ENCODE measurements around the gene SGCE.
"Not testable (repeated sequence)": the region's sequence is repeated elsewhere in the genome, so short reads cannot be mapped to it uniquely, and the experiment has no call there.

SGCE gene

DNA sequence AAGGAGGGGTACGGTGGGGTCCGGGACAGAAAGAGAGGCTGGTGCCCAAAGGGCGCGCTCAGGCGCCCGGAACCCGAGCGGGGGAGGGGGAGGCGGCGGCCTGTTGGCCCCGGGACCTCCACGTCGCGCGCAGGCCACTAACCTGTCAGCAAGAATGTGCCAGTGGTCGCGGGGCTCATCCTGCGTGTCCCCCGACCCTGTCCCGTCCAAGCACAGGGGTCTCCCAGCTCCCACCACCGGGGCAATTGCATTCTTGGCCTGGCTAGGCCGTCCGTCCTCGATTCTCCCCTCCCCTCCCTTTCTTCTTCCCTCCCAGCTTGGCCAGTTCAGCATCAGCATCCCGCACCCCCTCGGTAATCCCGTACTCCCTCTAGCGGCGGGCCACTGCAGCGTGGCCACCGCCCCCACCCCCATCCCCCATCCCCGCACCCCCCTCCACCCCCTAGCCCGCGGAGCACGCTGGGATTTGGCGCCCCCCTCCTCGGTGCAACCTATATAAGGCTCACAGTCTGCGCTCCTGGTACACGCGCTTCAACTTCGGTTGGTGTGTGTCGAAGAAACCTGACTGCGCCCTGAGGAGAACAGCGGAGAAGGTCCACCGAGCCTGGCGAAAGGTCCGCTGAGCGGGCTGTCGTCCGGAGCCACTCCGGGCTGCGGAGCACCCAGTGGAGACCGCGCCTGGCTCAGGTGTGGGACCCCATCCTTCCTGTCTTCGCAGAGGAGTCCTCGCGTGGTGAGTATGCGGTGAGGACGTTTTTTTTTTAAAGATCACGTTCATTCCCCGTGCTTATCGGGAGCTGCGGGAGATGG is at the start of gene SGCE:
Gene SGCE, minus strand, starts transcription at position 286 of the 810 bp plus-strand sequence. Its CDS starts 35 bp downstream, at position 251.
- DNase-seq, result peak; percentile 66

DNA sequence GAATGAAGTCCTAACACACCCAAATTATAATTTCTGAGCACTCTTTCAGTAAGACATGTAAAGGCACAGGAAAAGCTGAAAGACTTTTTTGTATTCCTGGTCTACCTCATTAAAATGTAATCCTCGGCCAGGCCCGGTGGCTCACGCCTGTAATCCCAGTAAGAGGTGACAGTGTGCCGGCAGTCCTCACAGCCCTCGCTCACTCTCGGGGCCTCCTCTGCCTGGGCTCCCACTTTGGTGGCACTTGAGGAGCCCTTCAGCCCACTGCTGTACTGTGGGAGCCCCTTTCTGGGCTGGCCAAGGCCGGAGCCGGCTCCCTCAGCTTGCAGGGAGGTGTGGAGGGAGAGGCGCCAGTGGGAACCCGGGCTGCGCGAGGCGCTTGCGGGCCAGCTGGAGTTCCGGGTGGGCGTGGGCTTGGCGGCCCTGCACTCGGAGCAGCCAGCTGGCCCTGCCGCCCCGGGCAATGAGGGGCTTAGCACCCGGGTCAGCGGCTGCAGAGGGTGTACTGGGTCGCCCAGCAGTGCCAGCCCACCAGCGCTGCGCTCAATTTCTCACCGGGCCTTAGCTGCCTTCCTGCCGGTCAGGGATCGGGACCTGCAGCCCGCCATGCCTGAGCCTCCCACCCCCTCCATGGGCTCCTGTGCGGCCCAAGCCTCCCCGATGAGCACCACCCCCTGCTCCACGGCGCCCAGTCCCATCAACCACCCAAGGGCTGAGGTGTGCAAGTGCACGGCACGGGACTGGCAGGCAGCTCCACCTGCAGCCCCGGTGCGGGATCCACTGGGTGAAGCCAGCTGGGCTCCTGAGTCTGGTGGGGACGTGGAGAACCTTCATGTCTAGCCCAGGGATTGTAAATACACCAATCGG is 49.5 kb upstream of the SGCE start:
- DNase-seq, result not testable (repeated sequence)

DNA sequence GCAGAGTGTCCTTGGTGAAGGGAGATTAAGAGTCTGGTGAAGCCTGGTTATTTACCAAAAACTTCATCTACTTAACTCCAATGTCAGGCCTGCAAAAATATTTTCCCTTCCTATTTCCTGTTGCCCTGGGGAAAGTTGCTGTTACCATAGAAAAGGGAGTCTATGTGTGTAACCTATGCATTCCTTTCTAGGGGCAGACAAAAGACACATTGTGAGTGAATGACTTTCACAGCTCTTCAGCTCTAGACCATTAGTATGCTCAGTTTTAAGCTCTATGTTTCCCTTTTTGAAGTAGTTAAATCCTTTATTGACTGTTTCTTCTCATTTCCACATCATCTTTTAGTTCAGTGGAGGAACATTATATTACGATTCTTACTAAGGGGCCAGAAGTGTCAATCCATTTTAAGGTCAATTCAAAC is 45.6 kb upstream of the SGCE start:
- no peak for DNase-seq

DNA sequence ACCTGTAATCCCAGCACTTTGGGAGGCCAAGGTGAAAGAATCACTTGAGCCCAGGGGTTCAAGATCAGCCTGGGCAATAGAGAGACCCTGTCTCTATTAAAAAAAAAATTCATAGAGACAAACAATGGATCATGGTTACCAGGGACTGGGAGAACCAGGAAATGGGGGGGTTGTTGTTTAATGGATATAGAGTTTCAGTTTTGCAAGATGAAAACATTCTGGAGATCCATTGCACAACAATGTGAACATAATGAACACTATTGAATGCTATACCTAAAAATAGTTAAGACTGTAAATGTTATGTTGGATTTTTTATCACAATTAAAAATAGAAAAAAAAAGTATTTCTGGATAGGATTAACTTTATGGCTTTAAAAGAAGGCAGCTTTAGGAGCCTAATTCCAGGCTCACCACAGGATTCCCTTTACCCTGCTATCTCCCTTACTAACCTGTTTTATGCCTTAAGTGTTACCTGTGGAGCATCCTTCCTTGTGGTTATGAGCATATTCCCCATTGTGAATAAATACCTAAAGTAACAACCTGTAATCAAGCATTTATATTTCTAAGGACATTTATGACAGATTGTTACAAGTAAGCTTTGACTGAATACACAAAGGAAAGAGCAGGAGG is 45.1 kb upstream of the SGCE start:
- no peak for DNase-seq

DNA sequence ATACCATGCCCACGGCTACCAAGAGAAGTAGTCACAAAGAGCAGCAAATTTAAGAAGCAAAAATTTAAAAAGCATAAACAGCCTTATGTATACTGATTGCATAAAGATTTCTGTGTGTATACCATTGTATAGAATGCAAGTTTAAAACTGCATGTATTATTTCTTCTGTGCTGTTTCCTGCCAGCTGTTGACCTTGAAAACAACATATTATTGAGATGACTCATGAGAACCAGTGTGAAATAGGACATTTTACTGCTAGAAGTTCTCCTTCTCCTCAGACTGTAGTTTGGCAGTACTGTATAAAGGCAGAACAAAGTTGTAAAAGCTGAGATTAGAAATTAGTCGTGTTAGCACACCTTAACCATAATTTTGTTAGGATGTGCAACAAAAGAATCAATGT is 42.3 kb upstream of the SGCE start:
- DNase-seq, result no peak

GRCh38 chr7:94697035-94697974 is 41.4 kb upstream of the SGCE start:
- DNase-seq, result no peak

GRCh38 chr7:94687810-94688209 is 31.9 kb upstream of the SGCE start:
- no peak for DNase-seq

DNA sequence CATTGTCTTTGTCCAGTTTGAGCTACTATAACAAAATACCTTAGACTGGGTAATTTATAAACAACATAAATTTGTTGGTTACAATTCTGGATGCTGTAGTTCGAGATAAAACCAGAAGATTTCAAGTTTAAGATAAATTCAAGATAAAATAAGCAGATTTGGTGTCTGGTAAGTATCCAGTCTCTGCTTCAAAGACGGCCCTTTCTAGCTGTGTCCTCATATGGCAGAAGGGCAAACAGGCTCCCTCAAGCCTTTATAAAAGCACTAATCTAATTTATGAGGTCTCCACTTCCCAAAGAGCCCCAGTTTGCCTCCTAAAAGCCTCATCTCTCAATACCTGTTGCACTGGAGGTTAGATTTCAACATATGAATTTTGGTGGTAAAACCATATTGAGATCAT is 31.1 kb upstream of the SGCE start:
- no peak for DNase-seq

GRCh38 chr7:94683066-94683465 is 27.1 kb upstream of the SGCE start:
- no peak for DNase-seq

DNA sequence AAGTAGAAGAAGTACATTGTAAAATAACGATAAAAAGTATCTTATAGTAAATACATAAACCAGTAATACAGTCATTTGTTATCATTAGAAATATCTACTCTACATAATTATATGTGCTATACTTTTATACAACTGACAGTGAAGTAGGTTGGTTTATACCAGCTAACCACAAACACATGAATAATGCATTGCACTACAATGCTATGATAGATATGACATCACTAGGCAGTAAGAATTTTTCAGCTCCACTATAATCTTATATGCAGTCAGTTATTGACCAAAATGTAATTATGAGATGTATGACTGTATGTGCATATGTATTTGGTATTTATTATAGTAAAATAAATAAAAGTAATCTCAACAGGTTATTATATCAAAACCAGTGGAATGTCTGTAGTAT is 23.4 kb upstream of the SGCE start:
- no peak for DNase-seq

- DNase-seq, result no peak
Measured at GRCh38 chr7:94676431-94676830, 20.5 kb upstream of the SGCE start.

DNA sequence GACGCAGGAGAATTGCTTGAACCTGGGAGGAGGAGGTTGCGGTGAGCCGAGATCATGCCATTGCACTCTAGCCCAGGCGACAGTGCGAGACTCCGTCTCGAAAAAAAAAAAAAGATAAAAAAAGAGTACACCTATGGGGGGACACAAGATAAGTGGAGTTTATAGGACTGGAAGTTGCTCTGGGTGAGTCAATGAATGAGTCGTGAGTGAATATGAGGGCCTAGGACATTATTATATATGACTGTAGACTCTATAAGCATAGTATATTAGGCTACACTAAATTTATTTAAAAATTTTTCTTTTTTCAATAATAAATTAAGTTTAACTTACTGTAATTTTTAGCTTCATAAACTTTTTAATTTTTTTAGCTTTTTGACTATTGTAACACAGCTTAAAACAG is 19.4 kb upstream of the SGCE start:
- no peak for DNase-seq

- DNase-seq, result no peak
Measured at GRCh38 chr7:94671444-94672235, 15.7 kb upstream of the SGCE start.

- no peak for DNase-seq
Measured at GRCh38 chr7:94669773-94670495, 14.0 kb upstream of the SGCE start.

- DNase-seq, result no peak
Measured at GRCh38 chr7:94666879-94667587, 11.1 kb upstream of the SGCE start.

GRCh38 chr7:94665426-94665825 is 9.5 kb upstream of the SGCE start:
- DNase-seq, result no peak

DNA sequence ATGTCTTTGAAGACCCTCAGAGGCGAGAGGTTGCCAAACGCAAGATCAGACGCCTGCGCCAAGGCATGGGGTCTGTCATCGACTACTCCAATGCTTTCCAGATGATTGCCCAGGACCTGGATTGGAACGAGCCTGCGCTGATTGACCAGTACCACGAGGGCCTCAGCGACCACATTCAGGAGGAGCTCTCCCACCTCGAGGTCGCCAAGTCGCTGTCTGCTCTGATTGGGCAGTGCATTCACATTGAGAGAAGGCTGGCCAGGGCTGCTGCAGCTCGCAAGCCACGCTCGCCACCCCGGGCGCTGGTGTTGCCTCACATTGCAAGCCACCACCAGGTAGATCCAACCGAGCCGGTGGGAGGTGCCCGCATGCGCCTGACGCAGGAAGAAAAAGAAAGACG is 8.1 kb upstream of the SGCE start:
- no peak for DNase-seq

GRCh38 chr7:94662548-94662947 is 6.6 kb upstream of the SGCE start:
- DNase-seq, result no peak

GRCh38 chr7:94660006-94660405 is 4.1 kb upstream of the SGCE start:
- no peak for DNase-seq

- DNase-seq, result no peak
Measured at GRCh38 chr7:94658826-94659225, 2.9 kb upstream of the SGCE start.
